BE2C (cell line): Measurements from ENCODE around the gene RAB8A.
"Not testable (repeated sequence)": the region's sequence is repeated elsewhere in the genome, so short reads cannot be mapped to it uniquely, and the experiment has no call there.

Experiments
- DNase-seq: peaks from one replicate; pipeline ENCODE4 v3.0.0-alpha.2; 2020
- H3K27me3 ChIP-seq: fragments of 250-450 bp; sonication (Bioruptor Pico); 2 replicates; pipeline ENCODE4 v1.5.1; 2020; ENCODE audit warnings: mild to moderate bottlenecking
- H3K36me3 ChIP-seq: fragments of 250-450 bp; sonication (Bioruptor Pico); 2 replicates; pipeline ENCODE4 v1.5.1; 2020; ENCODE audit warnings: mild to moderate bottlenecking
- H3K4me1 ChIP-seq: fragments of 250-450 bp; sonication (Bioruptor Pico); 2 replicates; pipeline ENCODE4 v1.5.1; 2020
- H3K4me3 ChIP-seq: 2 replicates; pipeline ENCODE4 v1.5.1; 2011; ENCODE audit warnings: low read depth, low read length
- H3K9me3 ChIP-seq: fragments of 250-450 bp; sonication (Bioruptor Pico); 2 replicates; pipeline ENCODE4 v1.5.1; 2020
- TF ChIP-seq, protein P1 (sequence below): IDR thresholded peaks from 2 replicates; pipeline ENCODE4 v1.5.1; 2012; ENCODE audit warnings: mild to moderate bottlenecking, low read depth, low read length

RAB8A gene

DNA sequence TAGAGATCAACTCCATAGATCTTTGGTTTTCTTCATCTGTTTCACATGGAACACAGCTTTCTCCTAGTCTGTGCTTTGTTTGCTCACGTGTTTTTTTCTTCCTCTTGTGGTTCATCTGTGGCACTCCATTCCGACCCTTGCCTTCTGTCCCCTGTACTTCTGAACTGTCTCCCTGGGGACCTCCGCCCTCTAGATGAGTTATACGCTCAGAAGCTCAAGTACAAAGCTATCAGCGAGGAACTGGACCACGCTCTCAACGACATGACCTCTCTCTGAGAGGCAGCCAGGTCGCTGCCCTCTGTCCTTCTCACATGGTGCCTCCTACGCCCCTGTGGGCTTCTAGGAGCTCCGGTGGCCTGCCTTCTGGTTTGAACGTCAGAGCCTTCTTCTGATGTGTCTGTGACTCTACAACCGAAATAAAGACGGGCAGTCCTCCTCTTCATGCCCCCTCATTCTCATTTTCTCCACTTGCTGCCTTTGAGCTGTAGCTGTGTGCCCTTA is 16.6 kb upstream of the RAB8A start:
- Histone ChIP-seq H3K9me3 (no peaks in the 10 kb centered on the region), H3K4me3 (no peak overlapping the region), H3K4me1 (no peaks in the 10 kb centered on the region), H3K36me3 (peaks cover 86% of the 10 kb centered on the region), H3K27me3 (no peaks in the 10 kb centered on the region)
- TF ChIP-seq, protein P1, sequence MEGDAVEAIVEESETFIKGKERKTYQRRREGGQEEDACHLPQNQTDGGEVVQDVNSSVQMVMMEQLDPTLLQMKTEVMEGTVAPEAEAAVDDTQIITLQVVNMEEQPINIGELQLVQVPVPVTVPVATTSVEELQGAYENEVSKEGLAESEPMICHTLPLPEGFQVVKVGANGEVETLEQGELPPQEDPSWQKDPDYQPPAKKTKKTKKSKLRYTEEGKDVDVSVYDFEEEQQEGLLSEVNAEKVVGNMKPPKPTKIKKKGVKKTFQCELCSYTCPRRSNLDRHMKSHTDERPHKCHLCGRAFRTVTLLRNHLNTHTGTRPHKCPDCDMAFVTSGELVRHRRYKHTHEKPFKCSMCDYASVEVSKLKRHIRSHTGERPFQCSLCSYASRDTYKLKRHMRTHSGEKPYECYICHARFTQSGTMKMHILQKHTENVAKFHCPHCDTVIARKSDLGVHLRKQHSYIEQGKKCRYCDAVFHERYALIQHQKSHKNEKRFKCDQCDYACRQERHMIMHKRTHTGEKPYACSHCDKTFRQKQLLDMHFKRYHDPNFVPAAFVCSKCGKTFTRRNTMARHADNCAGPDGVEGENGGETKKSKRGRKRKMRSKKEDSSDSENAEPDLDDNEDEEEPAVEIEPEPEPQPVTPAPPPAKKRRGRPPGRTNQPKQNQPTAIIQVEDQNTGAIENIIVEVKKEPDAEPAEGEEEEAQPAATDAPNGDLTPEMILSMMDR, result no peak
- no peak for DNase-seq

DNA sequence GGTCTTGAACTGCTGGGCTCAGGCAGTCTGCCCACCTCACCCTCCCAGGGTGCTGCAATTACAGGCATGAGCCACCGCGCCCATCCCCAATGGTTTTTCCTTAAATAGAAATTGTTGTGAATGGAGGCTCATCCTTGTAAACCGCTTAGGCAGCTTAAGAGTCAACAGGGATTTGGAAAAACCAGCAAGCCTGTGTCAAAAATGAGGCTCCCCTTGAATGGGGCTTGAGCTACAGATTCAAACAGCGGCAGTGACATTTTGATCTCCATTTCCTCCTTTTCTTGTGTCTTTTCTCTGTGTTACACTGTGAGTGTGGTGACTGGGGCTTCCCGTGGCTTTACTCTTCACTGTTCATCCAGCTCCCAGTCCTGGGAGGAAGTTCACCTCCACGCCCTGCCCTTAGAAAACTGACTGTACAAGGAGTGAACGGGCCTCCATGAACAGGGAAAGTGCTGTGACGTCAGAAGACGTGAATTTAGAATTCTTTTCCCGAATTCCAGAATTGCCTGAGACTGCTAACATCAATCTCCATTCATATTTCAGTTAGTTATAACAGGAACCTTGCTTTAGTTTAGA is 15.3 kb upstream of the RAB8A start:
- H3K36me3 ChIP-seq, result peaks cover 86% of the 10 kb centered on the region
- no peaks in the 10 kb centered on the region for H3K27me3 ChIP-seq
- no peak for DNase-seq
- H3K4me3 ChIP-seq, result no peak overlapping the region
- H3K9me3 ChIP-seq, result no peaks in the 10 kb centered on the region
- TF ChIP-seq, protein P1, result no peak
- H3K4me1 ChIP-seq, result no peaks in the 10 kb centered on the region

DNA sequence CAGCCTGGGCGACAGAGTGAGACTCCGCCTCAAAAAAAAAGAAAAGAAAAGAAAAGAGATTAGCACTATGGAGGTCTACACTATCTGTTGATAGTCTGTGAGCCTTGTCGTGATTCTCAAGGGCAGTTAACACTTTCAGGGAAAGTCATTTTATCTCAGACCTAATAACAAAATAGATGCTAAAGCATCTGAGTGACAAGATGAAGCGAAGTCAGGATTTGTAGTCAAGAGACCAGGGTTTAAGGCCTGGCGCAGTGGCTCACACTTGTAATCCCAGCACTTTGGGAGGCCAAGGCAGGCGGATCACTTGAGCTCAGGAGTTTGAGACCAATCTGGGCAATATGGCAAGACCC is 13.3 kb upstream of the RAB8A start:
- Histone ChIP-seq H3K4me1 (no peaks in the 10 kb centered on the region), H3K4me3 (no peak overlapping the region), H3K27me3 (no peaks in the 10 kb centered on the region), H3K9me3 (no peaks in the 10 kb centered on the region), H3K36me3 (peaks cover 75% of the 10 kb centered on the region)
- no peak for DNase-seq
- TF ChIP-seq, protein P1, result no peak

DNA sequence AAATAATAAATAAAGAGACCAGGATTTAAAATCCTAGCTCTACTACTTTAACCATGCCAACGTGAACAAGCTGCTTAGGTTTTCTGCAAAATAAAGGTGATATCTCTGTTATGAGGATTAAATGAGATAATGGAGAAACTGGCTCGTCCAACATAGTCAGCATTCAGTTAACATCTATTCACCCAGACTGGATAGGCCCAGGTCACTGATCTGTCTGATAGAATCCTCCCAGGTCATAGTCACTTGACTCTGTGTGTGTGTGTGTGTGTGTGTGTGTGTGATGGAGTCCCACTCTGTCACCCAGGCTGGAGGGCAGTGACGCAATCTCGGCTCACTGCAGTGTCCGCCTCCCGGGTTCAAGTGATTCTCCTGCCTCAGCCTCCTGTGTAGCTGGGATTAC is 12.9 kb upstream of the RAB8A start:
- Histone ChIP-seq H3K36me3 (peaks cover 73% of the 10 kb centered on the region), H3K4me1 (no peaks in the 10 kb centered on the region), H3K27me3 (no peaks in the 10 kb centered on the region), H3K4me3 (no peak overlapping the region), H3K9me3 (no peaks in the 10 kb centered on the region)
- DNase-seq, result no peak
- TF ChIP-seq, protein P1, result no peak

DNA sequence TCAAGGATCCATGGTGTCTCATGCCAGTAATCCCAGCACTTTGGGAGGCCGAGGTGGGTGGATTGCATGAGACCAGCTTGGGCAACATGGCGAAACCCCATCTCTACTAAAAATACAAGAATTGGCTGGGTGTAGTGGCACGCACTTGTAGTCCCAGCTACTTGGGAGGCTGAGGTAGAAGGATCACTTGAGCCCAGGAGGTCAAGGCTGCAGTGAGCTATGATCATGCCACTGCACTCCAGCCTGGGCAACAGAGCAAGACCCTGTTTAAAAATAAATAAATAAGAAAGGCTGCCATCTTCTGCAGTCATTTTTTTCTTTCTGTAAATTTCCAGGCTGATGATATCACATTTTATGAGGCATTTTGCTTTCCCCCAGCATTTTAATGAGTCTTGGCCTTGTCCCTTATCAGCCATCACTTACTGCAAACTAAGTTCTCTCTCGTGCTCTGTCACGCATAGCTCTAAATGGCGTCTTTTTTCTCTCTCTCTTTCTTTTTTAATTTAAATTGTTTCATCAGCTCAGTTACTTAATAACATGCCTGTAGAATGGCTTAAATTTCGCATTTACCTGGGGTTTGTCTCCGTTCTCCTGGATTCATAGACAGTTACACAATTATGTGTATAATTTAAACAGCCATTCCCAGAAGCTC is 12.2 kb upstream of the RAB8A start:
- not testable (repeated sequence) for H3K9me3 ChIP-seq, H3K27me3 ChIP-seq, H3K4me3 ChIP-seq, DNase-seq, H3K4me1 ChIP-seq
- peaks cover 72% of the 10 kb centered on the region for H3K36me3 ChIP-seq

DNA sequence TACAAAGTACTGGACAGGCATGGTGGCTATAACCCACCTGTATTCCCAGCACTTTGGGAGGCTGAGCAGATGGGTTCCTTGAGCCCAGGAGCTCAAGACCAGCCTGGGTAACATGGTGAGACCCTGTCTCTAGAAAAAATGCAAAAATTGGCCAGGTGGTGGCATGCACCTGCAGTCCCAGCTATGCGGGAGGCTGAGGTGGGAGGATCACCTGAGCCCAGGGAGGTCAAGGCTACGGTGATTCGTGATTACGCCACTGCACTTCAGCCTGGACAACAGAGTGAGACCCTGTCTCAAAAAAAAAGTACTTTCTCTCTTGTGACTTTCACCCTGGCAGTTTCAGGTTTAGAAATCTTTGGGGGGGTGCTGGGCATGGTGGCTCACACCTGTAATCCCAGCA is 11.2 kb upstream of the RAB8A start:
- no peaks in the 10 kb centered on the region for H3K4me1 ChIP-seq
- H3K4me3 ChIP-seq, result no peak overlapping the region
- no peaks in the 10 kb centered on the region for H3K27me3 ChIP-seq
- H3K9me3 ChIP-seq, result no peaks in the 10 kb centered on the region
- DNase-seq, result no peak
- H3K36me3 ChIP-seq, result peaks cover 62% of the 10 kb centered on the region
- TF ChIP-seq, protein P1, result no peak
